ENCODE results near the gene PPP2R3B.
"Not testable (repeated sequence)": the region's sequence is repeated elsewhere in the genome, so short reads cannot be mapped to it uniquely, and the experiment has no call there.

PPP2R3B gene

DNA sequence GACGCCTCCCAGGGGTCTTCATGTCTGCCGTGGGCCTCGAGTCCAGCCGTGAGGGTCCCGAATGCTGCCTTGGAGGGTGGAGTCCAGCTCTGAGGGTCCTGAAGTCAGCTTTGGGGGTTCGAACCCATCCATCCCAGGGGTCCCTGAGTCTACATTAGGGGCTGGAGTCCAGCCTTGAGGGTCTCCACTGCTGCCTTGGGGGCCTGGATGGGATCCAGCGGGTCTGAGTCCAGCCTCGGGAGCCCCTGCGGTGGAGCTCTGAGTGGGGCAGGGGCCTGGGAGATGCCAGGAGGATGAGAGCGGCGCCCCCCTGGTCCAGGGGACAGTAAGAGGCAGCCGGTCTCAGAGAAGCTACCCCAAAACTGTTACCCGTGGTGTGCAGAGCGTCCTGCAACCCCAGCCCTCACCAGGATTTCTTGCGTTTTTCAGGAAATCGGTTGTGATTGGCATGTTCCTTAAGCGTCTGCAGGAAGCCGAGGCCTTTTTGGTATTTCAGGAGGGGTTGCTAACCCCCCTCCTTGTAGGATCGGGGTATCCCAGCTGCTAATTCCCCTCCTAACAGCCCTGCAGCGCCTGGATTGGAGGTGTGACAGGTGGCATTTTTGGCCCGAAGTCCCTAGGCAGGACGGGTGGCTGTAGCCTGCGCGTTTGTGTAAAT lies 66.5 kb downstream of the PPP2R3B start:
- DNase-seq (ENCODE audit: low read depth in 2 of 2): no peak

DNA sequence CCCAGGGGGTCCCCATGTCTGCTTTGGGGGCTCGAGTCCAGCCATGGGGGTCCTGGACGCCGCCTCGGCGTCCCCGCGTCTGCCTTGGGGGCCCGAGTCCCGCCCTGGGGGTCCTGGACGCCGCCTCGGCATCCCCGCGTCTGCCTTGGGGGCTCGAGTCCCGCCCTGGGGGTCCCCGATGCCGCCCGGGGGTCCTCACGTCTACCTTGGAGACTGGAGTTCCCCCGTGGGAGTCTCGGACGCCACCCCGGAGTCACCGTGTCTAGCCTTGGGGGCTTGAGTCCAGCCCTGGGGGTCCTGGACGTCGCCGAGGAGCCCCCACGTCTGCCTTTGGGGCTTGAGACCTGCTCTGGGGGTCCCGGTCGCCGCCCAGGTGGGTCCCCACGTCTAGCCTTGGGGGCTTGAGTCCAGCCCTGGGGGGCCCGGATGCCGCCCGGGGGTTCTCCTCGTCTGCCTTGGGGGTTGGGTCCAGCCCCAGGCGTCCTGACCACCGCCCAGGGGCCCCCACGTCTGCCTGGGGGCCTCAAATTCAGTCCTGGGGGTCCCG lies 67.1 kb downstream of the PPP2R3B start:
- DNase-seq (ENCODE audit: low read depth in 2 of 2): no peak

GRCh38 chrX:318739-319578 lies 67.7 kb downstream of the PPP2R3B start, which contains the start of gene GTPBP6:
Gene GTPBP6, minus strand, starts transcription at chrX:318796. Its CDS starts 9 bp downstream, at chrX:318787.
- peak; percentile 97 to 99 for DNase-seq (ENCODE audit: low read depth in 2 of 2)

GRCh38 chrX:318068-318738 lies 68.5 kb downstream of the PPP2R3B start:
- DNase-seq (ENCODE audit: low read depth in 2 of 2): peak; percentile 85 to 96

DNA sequence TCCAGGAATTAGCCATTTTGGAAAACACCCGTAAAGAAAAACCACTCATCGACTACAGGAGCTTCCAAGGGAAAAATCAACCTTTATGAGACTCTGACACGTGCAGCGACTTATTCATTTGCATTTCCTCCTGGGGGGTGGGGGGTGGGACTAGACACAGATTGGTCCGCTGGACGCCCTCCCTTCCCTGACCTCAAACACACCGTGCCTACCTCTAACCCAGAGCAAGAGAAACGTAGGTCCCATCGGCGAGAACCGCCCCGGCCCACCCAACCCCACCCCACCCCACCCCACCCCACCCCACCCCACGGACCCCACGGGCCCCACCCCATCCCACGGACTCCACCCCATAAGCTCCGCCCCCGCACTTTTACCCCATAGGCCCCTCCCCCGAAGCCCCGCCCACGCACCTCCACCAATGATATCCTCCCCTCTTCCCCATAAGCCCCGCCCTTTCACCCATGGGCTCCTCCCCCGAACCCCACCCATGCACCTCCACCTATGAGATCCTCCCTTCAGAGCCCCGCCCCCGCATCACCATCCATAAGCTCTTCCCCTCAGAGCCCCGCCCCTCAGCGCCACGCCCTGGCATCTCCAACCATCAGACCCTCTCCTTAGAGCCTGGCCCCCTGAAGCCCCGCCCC lies 69.2 kb downstream of the PPP2R3B start:
- DNase-seq (ENCODE audit: low read depth in 2 of 2): no peak

GRCh38 chrX:316351-317325 lies 70.1 kb downstream of the PPP2R3B start:
- DNase-seq (ENCODE audit: low read depth in 2 of 2): no peak

DNA sequence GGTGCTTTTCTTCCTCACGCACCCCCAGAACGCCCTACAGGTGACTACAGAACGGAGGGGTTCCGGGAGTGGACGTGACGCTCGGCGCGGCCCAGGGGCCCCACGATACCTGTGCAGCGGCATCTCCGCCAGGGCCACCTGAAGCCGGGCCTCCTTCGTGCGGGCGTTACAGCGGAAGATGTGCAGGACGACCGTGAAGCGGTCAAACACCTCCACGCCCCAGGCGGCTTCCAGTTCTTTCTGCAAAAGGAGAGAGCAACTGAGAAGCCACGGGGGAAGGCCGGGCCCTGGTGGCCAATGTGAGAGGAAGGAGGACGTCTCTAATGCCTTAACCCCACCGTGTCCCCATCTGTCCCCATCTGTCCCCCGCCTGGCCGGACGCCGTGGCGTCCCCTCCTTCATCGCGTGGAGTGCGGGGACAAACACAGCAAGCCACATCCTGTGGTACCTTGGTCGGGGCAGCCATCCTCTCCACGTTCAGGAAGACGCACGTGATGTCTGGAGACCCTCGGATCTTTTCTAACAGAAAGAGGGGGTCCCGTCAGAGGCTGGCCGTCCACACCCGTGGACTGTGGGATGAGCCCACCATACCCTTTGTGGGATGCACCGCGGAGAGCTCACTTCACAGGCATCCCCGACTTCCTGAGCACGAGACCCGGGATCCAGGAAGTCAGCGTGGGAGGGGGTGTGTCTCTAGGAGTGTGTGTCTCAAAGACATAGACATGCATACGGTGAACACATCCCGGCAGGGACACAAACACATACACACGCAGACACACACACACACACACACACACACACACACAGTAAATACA lies 71.7 kb downstream of the PPP2R3B start:
- no peak for DNase-seq (ENCODE audit: low read depth in 2 of 2)

DNA sequence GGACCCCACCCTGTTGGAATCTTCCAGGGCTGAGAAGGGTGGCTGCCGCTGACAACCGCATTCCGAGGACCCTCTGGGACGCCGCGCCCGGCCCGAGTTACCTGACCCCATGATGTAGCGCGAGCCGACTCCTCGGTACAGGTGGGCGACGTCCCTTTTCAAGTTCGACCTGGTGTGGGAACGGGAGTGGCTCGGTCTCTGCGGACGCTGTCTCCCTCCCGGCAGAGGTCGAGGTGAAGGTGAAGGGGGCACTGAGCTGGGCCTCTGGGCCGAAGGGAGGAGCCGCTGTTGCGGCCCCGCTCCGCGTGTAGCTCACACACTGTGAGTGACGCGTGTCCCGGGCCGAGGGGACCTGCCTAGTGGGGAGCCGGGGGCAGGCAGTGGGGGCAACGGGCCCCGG lies 72.7 kb downstream of the PPP2R3B start:
- no peak for DNase-seq (ENCODE audit: low read depth in 2 of 2)

GRCh38 chrX:313546-313945 lies 73.2 kb downstream of the PPP2R3B start:
- no peak for DNase-seq (ENCODE audit: low read depth in 2 of 2)

DNA sequence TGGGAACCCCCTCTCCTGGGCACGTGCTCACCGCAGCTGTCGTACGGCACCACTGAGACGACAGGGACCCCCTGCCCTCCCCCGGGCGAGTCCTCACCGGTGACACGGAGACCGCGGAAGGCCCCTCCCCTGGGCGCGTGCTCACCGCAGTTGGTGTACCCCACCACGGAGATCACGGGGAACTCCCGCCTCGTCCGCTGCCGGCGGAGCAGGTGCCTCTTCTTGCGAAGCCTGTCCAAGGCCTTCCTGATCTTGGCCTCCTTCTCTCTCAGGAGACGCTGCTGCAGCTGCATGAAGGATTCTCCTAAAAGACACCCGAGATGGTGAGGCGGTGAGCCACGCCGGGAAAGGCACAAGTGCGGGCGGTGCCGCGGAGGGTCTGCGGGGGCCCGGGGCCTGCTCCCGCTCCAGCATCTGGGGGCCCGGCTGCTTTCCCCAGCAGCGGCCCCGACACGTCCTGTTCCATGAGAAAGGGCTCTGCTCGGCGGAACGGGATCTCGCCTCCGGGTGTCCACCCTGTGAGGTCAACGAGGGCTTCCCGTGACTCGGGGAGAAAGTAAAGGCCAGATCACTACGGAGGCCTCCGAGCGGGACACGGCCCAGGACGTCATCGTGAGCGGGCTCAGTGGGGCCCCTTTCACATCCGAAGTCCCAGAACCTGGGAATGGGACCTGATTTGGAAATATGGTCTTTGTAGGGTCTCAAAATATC lies 73.9 kb downstream of the PPP2R3B start:
- DNase-seq (ENCODE audit: low read depth in 2 of 2): no peak

DNA sequence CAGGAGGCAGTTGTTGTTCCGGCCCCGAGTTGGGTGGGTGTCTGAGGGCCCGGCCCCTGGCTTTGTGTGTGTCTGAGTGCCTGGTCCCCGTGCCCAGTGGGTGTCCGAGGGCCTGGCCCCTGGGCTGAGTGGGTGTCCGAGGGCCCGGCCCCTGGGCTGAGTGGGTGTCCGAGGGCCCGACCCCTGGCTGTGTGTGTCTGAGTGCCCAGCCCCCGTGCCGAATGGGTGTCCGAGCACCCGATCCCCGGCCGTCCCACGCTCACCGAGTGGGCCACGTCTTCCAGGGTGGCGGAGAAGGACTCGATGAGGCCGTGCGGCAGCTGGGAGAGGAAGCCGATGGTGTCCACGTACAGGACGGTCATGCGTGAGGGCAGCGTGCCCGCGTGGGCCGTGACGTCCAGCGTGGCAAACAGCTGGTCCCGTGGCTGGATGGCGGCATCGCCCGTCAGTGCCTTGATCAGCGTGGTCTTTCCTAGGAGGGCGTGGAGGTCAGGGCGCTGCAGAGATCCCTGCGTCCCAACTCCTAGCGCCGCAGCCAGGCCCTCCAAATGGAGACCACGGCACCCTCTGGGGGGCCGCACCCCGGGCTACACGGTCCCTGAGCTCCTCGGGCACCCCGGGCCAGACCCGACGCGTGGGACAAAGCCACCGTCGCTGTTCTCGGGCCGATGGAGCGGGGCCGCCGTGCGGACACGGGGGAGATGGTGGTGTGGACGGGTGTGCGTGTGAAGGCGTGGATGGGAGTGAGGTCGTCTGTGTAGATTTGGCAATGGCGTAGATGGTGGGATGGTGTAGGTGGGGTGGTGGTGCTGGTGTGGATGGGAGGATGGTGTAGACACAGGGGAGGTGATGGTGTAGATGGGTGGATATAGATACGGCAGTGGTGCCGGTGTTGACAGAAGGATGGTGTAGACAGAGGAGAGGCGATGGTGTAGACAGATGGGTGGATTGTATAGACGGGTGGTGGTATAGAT lies 75.3 kb downstream of the PPP2R3B start:
- DNase-seq (ENCODE audit: low read depth in 2 of 2): no peak

GRCh38 chrX:310621-311155 lies 76.0 kb downstream of the PPP2R3B start:
- no peak for DNase-seq (ENCODE audit: low read depth in 2 of 2)

DNA sequence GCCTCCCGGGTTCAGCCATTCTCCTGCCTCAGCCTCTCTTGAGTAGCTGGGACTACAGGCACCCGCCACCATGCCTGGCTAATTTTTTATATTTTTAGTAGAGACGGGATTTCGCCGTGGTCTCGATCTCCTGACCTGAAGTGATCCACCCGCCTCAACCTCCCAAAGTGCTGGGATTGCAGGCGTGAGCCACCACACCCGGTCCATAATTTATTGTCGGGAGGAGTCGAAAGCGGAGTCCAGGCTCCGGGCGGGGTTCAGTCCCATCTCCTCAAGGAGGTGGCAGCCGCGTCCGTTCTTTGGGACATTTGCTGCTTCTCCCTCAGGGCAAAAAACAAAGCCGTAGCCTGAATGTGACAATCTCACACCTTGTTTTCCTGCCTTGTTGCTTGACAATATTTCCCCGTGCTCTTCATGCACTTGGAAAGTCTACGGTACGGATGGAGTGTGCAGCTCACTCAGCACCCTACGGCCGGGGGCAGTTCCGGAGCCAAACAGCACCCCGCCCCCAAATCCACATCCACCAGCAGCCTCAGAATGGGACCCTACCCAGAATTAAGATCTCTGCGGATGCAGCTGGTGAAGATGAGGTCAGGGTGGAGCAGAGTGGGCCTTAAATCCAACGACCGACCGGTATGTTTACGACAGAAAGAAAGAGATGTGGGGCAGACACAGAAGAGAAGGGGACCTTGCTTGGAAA lies 77.7 kb downstream of the PPP2R3B start:
- no peak for DNase-seq (ENCODE audit: low read depth in 2 of 2)

- no peak for DNase-seq (ENCODE audit: low read depth in 2 of 2)
These were observed 79.2 kb downstream of the PPP2R3B start for GRCh38 chrX:307261-308111.

GRCh38 chrX:306614-307251 lies 80.0 kb downstream of the PPP2R3B start:
- DNase-seq (ENCODE audit: low read depth in 2 of 2): not testable (repeated sequence)
